GM19240 (cell line): ENCODE results near the gene NCAM1.

Source experiments
- DNase-seq: peaks from one replicate; pipeline ENCODE4 v3.0.0; 2011; ENCODE audit warnings: low spot score; ENCODE audit not compliant: insufficient read length

NCAM1 gene

DNA sequence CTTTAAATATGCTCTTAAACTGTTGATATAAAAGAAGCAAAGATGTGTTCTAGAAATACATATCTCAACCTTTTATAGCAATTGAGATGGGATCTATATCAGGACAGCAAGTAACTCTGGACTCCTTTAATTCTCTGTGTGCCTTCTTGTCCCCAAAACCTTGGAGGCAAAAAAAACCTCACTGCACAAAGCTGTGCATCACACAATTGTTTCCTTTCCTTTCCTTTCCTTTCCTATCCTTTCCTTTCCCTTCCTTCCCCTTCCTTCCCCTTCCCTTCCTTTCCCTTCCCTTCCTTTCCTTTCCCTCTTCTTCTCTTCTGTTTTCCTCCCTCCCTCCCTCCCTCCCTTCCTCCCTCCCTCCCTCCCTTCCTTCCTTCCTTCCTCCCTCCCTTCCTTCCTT is 343.7 kb downstream of the NCAM1 start:
- DNase-seq = no peak

DNA sequence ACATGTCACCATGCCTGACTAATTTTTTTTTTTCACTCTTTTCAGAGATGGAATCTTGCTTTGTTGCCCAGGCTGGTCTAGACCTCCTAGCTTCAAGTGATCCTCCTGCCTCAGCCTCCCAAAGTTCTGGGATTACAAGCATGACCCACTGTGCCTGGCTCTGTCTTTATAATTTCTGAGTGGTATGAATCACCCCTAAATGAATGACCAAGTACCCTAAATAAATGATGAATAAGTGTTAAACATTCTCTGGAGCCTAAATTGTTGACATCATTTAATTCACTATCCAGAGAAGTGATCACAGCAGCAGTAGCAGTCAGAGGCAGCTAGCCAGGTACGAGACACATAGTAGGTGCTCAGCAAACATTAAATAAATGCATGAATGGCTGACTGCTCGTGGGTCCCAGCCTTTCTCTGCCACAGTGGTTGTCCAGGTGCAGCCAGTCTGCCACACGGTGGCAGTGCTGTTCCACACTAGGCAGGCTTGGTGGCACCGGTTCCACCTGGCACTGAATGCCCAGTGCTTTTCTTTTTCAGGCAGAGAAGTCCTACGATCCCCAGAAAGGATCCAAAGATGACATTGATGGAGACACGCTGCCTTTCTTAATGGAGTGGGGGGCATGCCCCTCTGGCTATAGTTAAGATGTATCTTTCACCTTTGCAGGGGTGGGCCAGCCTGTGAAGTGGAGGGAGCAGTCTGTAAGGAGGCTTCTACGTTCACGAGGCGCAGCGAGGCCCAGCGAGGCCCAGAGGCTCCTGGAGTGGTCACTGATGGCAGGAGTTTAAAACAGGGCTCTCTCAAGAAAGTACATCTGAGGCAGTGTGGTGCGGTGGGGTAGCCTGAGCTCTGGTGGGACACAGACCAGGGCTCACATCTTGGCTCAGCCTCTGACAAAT is 344.5 kb downstream of the NCAM1 start:
- no peak for DNase-seq

DNA sequence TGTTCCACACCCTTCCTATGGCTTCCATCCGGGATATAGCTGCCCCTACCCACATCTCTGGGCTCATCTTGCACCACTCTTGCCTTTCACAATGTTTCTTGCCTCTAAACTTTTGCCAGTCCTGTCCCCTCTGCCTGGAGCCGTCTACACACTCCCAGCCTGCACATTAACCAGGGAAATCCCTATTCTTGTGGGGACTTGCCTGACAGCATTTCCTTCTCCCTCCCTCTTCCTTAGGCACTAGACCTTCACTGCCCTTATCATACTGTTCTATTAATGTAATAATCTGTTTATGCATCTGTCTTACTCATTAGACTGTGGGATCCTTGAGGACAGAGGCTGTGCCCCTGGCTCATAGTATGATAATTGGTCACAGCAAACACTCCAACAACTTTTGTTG is 347.4 kb downstream of the NCAM1 start:
- no peak for DNase-seq

DNA sequence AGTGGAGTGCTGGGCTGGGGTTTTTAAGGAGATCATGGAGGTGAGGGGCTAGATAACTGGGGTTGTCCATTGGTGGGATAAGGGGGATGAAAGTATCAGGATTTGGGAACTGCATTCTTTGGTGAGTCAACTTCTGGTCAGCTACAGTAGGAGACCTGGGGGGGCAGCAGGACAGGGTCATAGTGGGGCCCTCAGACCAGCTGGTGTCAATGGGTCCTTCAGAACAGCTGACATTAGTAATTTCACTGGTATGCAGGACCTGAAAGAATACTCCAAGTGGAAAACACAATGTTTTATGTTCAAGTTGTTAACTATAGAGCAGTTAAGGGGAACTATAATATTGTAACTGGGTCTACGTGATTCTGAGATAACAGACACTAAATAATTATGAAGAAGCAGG is 350.3 kb downstream of the NCAM1 start:
- DNase-seq = no peak

DNA sequence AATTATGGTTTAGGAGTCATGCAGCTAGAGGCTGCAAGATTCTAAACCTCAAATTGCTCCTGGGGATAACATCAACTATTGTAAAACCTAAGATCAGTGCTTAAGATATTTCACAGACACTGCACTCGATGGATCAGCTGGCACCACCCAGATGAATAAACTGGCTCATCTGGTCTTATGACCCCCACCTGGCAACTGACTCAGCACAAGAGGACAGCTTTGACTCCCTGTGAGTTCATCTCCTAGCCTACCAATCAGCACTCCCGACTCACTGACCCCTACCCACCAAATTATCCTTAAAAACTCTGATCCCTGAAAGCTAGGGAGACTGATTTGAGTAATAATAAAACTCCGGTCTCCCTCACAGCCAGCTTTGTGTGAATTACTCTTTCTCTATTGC is 352.4 kb downstream of the NCAM1 start:
- no peak for DNase-seq

DNA sequence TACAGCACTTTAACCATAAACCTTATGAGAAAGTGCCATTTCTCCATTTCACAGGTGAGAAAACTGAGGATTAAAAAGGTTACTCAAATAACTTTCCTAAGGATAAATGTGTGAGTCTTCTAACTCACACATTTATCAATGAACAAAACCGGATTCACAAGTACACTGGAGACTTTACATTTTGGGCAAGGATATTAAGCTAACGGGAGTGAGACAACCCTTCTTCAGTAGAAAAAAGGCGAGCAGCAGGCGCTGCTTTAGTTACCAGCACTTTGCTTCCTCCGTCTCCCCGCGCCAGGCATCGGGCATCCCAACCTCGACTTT is 352.8 kb downstream of the NCAM1 start:
- no peak for DNase-seq

DNA sequence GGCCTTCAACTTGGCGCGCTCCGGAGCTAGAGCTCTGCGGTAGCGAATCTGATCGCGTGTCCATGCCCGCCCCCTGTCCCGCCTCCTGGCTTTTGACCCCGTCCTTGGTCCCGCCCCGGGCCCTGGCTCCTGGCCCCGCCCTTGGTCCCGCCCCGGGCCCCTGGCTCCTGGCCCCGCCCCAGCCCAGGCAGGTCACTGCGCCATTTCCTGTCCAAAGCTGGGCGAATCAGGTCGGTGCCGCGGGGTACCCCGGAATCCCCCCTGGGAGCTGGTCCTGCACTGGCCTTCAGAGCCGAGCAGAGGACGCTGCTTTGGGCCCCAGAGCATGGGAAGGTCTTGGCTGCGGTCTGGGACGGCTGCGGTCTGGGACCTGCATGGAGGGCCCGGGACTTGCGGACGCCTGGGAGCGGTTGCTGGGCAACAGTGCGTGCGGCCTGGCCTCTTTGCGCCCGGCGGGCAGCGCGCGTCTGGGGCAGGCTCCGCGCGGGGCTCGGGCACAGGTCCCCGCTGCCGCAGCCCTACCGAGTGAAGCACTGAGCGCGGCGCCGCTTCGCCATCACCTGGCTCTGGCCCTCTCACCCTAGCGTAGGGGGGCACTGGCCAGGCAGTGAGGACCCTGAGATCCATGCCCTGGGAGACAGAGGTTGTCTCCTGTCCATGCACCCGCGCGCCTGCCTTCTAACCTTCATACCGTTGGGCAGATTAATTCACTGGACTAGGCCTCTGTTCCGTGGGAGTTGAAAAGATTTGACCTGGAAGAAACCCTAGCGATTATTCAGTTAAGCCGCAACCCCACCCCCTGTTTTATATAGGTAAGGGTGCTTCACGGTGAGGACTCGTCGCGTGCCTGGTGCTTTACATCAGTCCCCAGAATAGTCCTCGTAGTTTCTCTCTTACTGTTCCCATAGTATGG is 353.4 kb downstream of the NCAM1 start, which contains the start of gene TTC12:
TSS of gene TTC12 (plus strand) at position 195 of the 913 bp plus-strand sequence. CDS start 1,675 bp downstream, outside the sequence.
- DNase-seq = peak; percentile 58

DNA sequence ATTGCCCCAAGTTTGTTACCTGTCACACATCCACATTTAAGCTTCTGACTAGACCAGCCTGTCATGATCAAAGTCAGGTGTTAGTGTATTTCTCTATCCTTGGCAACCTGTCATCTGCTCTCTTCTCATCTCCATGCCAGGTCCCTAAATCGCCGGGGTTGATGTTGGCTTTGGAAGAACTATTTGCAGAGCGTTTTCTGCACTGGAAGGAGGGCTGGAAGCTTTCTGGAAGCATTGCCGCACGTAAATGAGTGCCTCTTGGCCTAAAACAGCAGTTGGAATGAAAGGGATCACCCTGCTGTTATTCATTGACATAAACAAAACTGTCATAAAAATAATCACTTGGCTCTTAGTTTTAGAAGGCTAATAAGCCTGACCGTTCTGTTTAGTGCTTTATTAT is 354.6 kb downstream of the NCAM1 start:
- no peak for DNase-seq

DNA sequence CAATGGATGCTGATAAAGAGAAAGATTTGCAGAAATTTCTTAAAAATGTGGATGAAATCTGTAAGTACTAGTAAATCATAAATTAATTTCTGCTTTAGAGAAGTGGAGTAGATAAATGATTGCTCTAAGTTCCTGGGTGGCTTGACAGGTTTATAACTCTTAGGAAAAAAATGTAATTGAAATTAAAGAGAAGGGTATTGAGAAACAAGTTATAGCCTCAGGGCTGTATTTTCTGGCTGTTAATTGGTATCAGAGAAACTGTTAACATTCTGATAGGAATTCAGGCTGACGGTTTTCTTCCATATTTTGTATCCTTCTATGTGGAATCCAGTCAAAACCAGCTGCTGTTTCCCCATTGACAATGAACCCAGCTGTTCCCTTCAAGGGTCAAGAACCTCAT is 355.0 kb downstream of the NCAM1 start:
- no peak for DNase-seq

DNA sequence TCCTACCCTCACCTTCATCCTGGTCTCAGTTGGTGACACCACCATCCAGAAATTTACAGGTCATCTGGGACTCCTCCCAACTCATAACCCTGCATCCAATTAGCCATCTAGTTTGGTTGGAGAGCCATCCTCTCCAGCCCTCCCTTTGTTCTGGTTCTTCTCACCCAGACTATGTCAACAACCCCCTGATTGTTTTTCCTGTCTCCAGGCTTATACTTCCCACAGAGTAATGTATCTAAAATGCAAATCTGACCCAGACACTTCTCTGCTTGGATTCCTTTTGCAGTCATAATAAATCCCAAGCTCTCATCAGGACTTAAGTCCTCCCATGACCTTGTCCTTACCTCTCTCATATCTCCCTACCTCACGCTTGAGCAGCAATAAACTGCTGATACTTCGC is 356.1 kb downstream of the NCAM1 start:
- no peak for DNase-seq

DNA sequence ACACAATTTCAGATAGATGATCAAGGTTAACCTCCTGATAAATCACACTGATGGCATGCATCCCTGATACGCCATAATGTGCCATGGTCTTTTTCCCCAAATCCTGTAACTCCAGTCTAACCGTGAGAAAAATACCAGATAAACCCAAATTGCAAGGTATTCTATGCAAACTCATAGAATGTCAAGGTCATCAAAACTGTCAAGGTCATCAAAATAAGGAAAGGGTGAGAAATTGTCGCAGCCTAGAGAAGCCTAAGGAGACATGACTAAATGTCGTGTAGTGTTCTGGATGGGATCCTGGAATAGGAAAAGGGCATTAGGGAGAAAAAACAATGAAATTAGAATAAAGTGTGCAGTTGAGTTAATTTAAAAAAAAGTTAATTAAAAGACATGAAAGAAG is 357.9 kb downstream of the NCAM1 start:
- no peak for DNase-seq

DNA sequence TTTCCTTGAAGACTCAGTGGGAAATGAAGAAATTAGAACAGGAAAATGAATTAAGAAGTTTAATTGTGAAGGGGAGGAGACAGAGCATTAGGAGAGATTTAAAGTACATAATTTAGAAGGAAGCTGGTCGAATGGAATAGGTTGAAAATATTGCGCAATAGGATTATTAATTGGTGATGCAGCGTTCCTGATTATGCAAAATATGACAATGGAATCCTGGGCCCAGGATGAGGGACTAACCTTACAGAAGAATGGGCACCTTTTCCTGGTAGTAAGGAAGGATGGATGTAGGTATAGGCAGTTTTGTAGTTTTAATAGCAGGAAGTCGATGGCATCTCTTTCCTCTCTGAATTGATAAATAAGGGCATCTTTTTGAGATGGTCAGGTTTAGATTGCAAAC is 360.9 kb downstream of the NCAM1 start:
- DNase-seq = no peak

DNA sequence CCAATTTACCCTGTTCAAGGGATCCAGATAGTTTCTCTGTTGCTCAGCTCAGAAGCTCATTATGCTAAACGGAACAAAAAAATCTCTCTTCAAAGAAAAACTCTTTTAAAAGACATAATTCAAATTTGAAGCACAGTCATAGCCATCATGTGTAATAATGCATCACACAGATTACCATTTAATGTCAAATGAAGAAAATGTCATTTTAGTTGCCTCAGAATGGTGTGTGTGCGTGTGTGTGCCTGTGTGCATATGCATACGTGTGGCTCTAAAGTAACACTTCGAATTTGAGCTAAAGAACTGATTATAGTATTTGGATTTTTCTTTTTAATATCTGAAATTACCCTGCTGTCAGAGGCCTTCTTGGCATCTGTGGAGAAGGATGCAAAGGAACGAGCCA is 363.0 kb downstream of the NCAM1 start:
- no peak for DNase-seq
